Activated T-helper 1 cell treated with anti-CD3 and anti-CD28 coated beads, Interleukin-12 subunit alpha, Interleukin-12 subunit beta, Interleukin-2, Interleukin-4 antibody, amounts not matched to agents 30 ng/mL and 10 ng/mL and 1 ng/mL, durations not matched to agents 14 hours and 24 hours and 36 hours (primary cell): ENCODE data around the gene KRT78. TPM values are rescaled to one million over a fixed set of nuclear protein-coding genes. Genes with fewer than 3 reads are reported as not detected.
"Not testable (repeated sequence)": the region's sequence is repeated elsewhere in the genome, so short reads cannot be mapped to it uniquely, and the experiment has no call there.

Experiments used
- DNase-seq: peaks from one replicate; pipeline ENCODE4 v3.0.0; 2021; ENCODE audit warnings: low spot score
- H3K27ac Mint-ChIP-seq: one replicate; pipeline ENCODE4 v1.8.0; 2021; ENCODE audit warnings: mild to moderate bottlenecking, mixed read lengths
- H3K27me3 Mint-ChIP-seq: one replicate; pipeline ENCODE4 v1.8.0; 2022; ENCODE audit warnings: mild to moderate bottlenecking, moderate library complexity, mixed read lengths; ENCODE audit not compliant: insufficient read depth
- H3K36me3 Mint-ChIP-seq: one replicate; pipeline ENCODE4 v1.8.0; 2021; ENCODE audit warnings: low read depth, mixed read lengths
- H3K4me1 Mint-ChIP-seq: one replicate; pipeline ENCODE4 v1.8.0; 2021; ENCODE audit warnings: low read depth, mixed read lengths
- H3K4me3 Mint-ChIP-seq: one replicate; pipeline ENCODE4 v1.8.0; 2021; ENCODE audit warnings: mild to moderate bottlenecking, moderate library complexity, mixed read lengths
- H3K9me3 Mint-ChIP-seq: one replicate; pipeline ENCODE4 v1.8.0; 2021; ENCODE audit warnings: mixed read lengths
- intact Hi-C: fragments of 100-400 bp; cut with micrococcal nuclease; formaldehyde crosslinking; loops from one replicate; pipeline ENCODE4 v1.15.1; 2024
- total RNA-seq: library from RNA; stranded (reverse); gene quantifications from 2 replicates; pipeline ENCODE4 v1.2.3, GENCODE V29; 2022

KRT78 gene
- total RNA-seq, 1 donor from 2014 or later: not detected

DNA sequence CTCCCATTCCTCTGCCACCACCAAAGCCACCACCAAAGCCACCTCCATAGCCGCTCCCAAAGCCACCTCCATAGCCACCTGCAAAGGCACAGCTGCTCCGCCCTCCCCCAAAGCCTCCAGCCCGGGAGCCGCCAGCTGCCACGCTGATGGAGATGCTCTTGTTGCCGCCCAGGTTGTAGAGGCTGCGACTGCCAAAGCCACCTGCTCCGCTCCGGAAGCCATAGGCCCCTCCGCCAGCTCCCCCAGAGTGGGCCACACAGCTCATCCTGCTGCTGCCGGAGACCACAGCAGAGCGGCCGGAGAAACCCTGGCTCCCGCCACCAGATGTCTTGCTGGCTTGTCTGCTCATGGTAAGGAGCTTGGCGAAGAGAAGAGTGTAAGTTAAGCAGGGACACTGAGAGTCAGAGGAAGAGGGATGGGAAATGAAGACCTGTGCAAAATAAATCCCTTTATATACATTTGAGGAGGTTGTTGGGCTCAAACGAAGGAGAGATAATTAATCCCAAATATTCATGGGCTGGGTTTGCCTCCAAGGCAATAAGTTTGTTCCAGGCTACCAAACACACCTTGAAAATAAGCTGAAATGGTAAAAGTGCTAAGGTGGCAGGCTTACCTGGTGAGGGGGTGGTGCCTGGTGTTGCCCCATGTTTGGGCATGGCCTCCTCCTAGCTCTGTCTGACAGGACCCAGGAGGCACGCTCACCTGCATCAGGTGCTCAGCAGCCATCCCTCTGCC is 52.9 kb downstream of the KRT78 start, which contains the start of gene KRT3:
KRT3 (minus strand) TSS at position 424 of the 735 bp plus-strand sequence; CDS start at position 349, 75 bp downstream.
- no peaks in the 10 kb centered on the region for H3K9me3 Mint-ChIP-seq
- no peak within 1 kb of the TSS for H3K4me3 Mint-ChIP-seq
- H3K36me3 Mint-ChIP-seq: no peaks in the 10 kb centered on the region
- intact Hi-C loops: no loop called here
- DNase-seq: no peak
- peaks cover 9% of the 10 kb centered on the region for H3K4me1 Mint-ChIP-seq
- H3K27me3 Mint-ChIP-seq: peaks cover 9% of the 10 kb centered on the region
- H3K27ac Mint-ChIP-seq: no peak within 1 kb of the TSS

DNA sequence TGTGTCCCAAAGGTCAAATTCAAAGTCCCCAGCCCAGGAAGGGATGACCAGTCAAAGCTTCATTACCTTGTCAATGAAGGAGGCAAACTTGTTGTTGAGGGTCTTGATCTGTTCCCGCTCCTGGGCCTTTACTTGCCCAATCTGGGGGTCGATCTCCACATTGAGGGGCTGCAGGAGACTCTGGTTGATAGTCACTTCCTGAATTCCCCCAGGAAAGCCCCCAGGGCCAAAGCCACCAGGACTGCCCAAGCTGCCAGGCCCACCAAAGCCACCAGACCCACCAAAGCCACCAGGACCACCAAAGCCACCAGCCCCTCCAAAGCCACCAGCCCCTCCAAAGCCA is 53.5 kb downstream of the KRT78 start:
- H3K27ac Mint-ChIP-seq, H3K36me3 Mint-ChIP-seq, H3K9me3 Mint-ChIP-seq, DNase-seq, intact Hi-C loops, H3K4me3 Mint-ChIP-seq, H3K4me1 Mint-ChIP-seq: not testable (repeated sequence)
- H3K27me3 Mint-ChIP-seq: peaks cover 14% of the 10 kb centered on the region

- Mint-ChIP-seq H3K27me3 (peaks cover 14% of the 10 kb centered on the region), H3K4me1 (peaks cover 9% of the 10 kb centered on the region), H3K27ac (no peak overlapping the region), H3K4me3 (no peak overlapping the region), H3K9me3 (no peaks in the 10 kb centered on the region), H3K36me3 (no peaks in the 10 kb centered on the region)
- intact Hi-C loops: no loop called here
- no peak for DNase-seq
Observed at GRCh38 chr12:52794479-52795331, 54.1 kb downstream of the KRT78 start.

DNA sequence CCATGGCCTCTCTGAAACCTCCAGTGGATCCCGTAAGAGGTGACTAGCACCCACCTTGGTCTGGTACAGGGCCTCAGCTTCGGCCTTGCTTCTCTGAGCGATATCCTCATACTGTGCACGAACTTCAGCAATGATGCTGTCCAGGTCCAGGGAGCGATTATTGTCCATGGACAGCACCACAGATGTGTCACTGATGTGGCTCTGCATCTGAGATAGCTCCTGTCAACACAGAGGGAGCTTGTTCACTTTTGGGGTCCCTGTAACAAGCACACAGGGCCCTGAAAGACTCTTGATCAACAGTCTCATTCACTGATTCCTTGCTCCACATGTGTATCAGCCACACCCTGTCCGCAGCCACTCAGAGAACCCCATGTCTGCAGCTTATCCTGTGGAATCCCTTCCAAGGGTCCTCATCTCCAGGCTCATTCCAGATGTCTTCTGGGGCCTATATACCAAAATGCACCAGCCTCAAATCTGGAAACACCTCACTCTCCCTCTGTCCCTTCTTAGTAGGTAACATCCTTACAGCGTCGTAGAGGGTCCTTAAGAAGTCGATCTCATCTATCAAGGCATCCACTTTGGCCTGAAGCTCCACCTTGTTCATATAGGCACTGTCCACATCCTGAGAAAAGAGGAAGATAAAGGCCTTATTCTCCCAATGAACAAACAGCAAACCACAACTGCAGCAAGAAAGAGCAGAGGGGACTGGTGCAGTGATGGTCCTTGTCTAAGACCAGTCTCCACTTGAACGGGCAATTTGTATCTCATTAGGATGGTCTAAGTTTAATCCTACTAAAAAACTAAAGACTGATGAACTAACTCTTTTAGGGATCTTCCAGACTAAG is 56.4 kb downstream of the KRT78 start:
- H3K27ac Mint-ChIP-seq: no peak overlapping the region
- no peaks in the 10 kb centered on the region for H3K36me3 Mint-ChIP-seq
- H3K9me3 Mint-ChIP-seq: no peaks in the 10 kb centered on the region
- no peak for DNase-seq
- H3K4me1 Mint-ChIP-seq: peaks cover 9% of the 10 kb centered on the region
- intact Hi-C loops: no loop called here
- no peak overlapping the region for H3K4me3 Mint-ChIP-seq
- H3K27me3 Mint-ChIP-seq: peaks cover 20% of the 10 kb centered on the region

- intact Hi-C loops: no loop called here
- H3K27ac Mint-ChIP-seq: no peak overlapping the region
Observed at GRCh38 chr12:52791271-52792184, 57.3 kb downstream of the KRT78 start.

GRCh38 chr12:52790427-52791270 is 58.1 kb downstream of the KRT78 start:
- Mint-ChIP-seq H3K27ac (no peak overlapping the region), H3K36me3 (no peaks in the 10 kb centered on the region), H3K4me3 (no peak overlapping the region), H3K4me1 (peaks cover 9% of the 10 kb centered on the region), H3K27me3 (peaks cover 24% of the 10 kb centered on the region), H3K9me3 (no peaks in the 10 kb centered on the region)
- DNase-seq: no peak
- intact Hi-C loops: no loop called here

More at GRCh38 chr12:52791271-52792184, 57.3 kb downstream of the KRT78 start:
- DNase-seq: no peak
- H3K27me3 Mint-ChIP-seq: peaks cover 20% of the 10 kb centered on the region
- H3K4me1 Mint-ChIP-seq: peaks cover 9% of the 10 kb centered on the region
- H3K36me3 Mint-ChIP-seq: no peaks in the 10 kb centered on the region
- H3K9me3 Mint-ChIP-seq: no peaks in the 10 kb centered on the region
- H3K4me3 Mint-ChIP-seq: no peak overlapping the region

DNA sequence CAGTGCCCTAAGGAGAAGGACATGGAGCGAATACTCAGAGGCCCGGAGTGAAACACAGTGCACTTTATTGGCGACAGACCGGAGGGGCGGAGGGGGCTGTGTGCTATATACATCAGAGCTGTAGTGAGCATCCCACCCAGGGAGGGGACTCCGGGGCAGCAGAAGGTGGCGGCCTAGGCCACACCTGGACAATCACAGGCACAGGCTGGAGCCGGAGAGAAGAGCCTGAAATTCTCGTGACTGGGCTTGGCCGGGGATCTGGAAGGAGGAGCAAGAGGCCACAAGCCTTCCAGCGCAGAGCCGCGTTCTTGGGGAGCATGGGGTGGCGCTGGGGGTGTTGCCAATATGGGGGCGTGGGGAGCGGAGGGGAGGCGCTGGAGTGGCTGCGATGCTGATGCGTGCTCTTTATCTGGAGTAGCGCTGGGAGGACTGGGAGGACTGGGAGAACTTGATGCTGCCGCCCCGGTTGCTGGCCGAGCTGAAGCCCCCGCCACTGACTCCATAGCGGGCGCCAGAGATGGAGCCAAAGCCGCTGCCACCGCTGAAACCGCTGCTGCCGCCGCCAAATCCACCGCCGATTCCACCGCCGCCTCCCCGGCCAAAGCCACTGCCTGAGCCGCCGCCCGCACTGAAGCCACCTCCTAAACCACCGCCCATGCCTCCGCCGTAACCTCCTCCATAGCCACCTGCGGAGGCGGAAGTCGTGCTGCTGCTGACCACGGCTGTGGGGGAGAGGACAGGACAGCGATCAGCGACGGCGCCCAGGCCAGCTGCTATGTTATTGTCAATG is 59.0 kb downstream of the KRT78 start:
- H3K36me3 Mint-ChIP-seq: no peaks in the 10 kb centered on the region
- H3K9me3 Mint-ChIP-seq: no peaks in the 10 kb centered on the region
- intact Hi-C loops: no loop called here
- no peak for DNase-seq
- peaks cover 9% of the 10 kb centered on the region for H3K4me1 Mint-ChIP-seq
- H3K27me3 Mint-ChIP-seq: peaks cover 27% of the 10 kb centered on the region
- H3K4me3 Mint-ChIP-seq: no peak overlapping the region
- H3K27ac Mint-ChIP-seq: no peak overlapping the region

DNA sequence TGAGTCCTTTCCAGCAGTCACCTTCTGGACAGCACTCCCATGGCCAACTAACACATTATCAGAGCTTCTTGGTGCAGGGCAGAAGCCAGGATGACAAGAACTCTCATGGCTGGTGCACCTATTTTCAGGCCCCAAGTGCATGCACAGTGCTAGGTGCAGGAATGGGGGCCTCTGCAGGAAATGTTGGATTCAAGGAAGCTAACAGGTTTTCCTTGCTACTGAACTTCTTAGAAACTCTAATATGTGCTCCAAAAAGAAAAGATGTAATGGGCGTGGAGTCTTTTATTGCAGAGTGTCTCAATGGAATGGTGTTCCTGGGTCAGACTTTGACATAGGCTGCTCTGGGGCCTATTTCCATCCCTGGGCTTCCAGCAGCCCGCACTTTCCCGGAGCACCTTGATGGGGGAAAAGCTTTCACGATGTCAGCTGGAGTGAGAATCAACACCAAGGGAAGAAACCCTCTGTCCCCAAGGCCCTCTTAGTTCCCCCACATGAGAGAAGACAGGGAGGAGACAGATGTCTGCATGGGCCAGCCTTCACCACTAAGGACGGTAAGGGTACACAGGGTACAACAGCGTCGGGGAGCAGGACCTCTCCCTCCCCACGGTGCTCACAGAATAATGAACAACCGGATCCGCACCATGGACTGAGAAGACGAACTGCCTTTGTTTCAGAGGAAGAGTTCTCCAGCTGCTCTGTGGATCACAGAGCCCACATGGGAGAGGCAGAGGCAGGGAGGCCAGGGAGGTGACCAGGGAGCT is 59.7 kb downstream of the KRT78 start:
- H3K27ac Mint-ChIP-seq: no peak overlapping the region
- no peak overlapping the region for H3K4me3 Mint-ChIP-seq
- H3K9me3 Mint-ChIP-seq: no peaks in the 10 kb centered on the region
- no peak for DNase-seq
- peaks cover 27% of the 10 kb centered on the region for H3K27me3 Mint-ChIP-seq
- H3K4me1 Mint-ChIP-seq: peaks cover 1% of the 10 kb centered on the region
- no peaks in the 10 kb centered on the region for H3K36me3 Mint-ChIP-seq
- intact Hi-C loops: no loop called here

DNA sequence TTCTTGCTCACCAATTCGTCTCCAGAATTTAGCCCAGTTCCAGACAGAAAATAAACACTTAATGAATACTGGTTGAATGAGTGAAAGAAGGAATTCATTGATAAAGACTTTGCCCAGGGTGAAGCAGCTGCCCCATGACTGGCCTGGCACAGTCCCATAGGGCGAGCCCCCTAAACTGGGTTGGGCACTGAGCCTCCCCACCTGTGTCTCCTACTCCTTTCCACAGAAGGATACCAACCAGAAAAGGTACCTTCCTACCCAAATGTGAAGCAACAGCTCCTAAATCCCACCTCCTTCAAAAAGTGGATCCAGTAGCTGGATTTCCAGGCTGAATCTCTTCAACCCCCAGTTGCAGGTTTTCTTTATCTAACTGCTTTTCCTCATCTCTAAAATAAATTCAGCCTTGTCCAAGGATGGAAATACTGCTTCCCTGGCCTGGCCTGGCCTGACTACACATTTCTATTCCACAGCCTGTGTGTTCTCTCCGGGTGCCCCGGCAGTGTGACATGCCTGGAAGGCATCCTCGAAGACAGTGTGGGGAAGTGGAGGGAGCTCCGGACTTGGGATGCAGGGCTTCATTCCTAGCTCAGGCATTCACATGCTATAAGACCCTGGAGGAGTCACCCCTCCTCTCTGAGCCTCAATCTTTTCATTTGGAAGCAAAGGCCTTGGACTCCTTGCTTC is 60.5 kb downstream of the KRT78 start:
- Mint-ChIP-seq H3K9me3 (no peaks in the 10 kb centered on the region), H3K27me3 (peaks cover 30% of the 10 kb centered on the region), H3K27ac (no peak overlapping the region), H3K4me3 (no peak overlapping the region), H3K36me3 (no peaks in the 10 kb centered on the region), H3K4me1 (no peaks in the 10 kb centered on the region)
- no peak for DNase-seq
- intact Hi-C loops: no loop called here
